Ramos (cell line): ENCODE measurements around the gene OSR1.
"Not testable (repeated sequence)": the region's sequence is repeated elsewhere in the genome, so short reads cannot be mapped to it uniquely, and the experiment has no call there.

Experiments used
- in situ Hi-C: fragments of 300-500 bp; cut with MboI; formaldehyde crosslinking; loops from one replicate; pipeline ENCODE4 v1.14.3; 2022; ENCODE audit warnings: low sequenced_read_pairs; ENCODE audit not compliant: unreplicated experiment

OSR1 gene

GRCh38 chr2:19347619-19348562, 10.5 kb downstream of the OSR1 start:
- in situ Hi-C loops: no loop called here

- in situ Hi-C loops: no loop called here
Observed at GRCh38 chr2:19346983-19347618, 11.3 kb downstream of the OSR1 start.

- in situ Hi-C loops: no loop called here
Observed at GRCh38 chr2:19337742-19338141, 20.7 kb downstream of the OSR1 start.

GRCh38 chr2:19337202-19337601, 21.2 kb downstream of the OSR1 start:
- in situ Hi-C loops: no loop called here

GRCh38 chr2:19336781-19337180, 21.6 kb downstream of the OSR1 start:
- in situ Hi-C loops: no loop called here

GRCh38 chr2:19332503-19332902, 25.9 kb downstream of the OSR1 start:
- in situ Hi-C loops: no loop called here

- in situ Hi-C loops: no loop called here
Observed at GRCh38 chr2:19331450-19331849, 27.0 kb downstream of the OSR1 start.

GRCh38 chr2:19330436-19330835, 28.0 kb downstream of the OSR1 start:
- in situ Hi-C loops: no loop called here

- in situ Hi-C loops: no loop called here
Observed at GRCh38 chr2:19329445-19329844, 29.0 kb downstream of the OSR1 start.

GRCh38 chr2:19327496-19327895, 30.9 kb downstream of the OSR1 start:
- in situ Hi-C loops: no loop called here

- in situ Hi-C loops: no loop called here
Observed at GRCh38 chr2:19321946-19322345, 36.5 kb downstream of the OSR1 start.

GRCh38 chr2:19320813-19321212, 37.6 kb downstream of the OSR1 start:
- in situ Hi-C loops: no loop called here

- in situ Hi-C loops: no loop called here
Observed at GRCh38 chr2:19319698-19320097, 38.7 kb downstream of the OSR1 start.

- in situ Hi-C loops: no loop called here
Observed at GRCh38 chr2:19319064-19319463, 39.4 kb downstream of the OSR1 start.

- in situ Hi-C loops: no loop called here
Observed at GRCh38 chr2:19313553-19313952, 44.9 kb downstream of the OSR1 start.

GRCh38 chr2:19312949-19313348, 45.5 kb downstream of the OSR1 start:
- in situ Hi-C loops: no loop called here

- in situ Hi-C loops: not testable (repeated sequence)
Observed at GRCh38 chr2:19306065-19306464, 52.4 kb downstream of the OSR1 start.

GRCh38 chr2:19305400-19306055, 52.9 kb downstream of the OSR1 start:
- in situ Hi-C loops: not testable (repeated sequence)

GRCh38 chr2:19301706-19302105, 56.7 kb downstream of the OSR1 start:
- in situ Hi-C loops: no loop called here
